Pons (tissue), 1 donor: ENCODE measurements around the gene CDC42EP1.

Experiments
- DNase-seq: peaks from one replicate; pipeline ENCODE4 v3.0.0-alpha.2; 2016; ENCODE audit warnings: low spot score

CDC42EP1 gene

GRCh38 chr22:37561212-37562048 is 1.1 kb downstream of the CDC42EP1 start:
- DNase-seq, result peak; percentile 88

- no peak for DNase-seq
Measured at GRCh38 chr22:37562049-37562875, 2.0 kb downstream of the CDC42EP1 start.

GRCh38 chr22:37563153-37564081 is 3.1 kb downstream of the CDC42EP1 start:
- peak; percentile 99 for DNase-seq

DNA sequence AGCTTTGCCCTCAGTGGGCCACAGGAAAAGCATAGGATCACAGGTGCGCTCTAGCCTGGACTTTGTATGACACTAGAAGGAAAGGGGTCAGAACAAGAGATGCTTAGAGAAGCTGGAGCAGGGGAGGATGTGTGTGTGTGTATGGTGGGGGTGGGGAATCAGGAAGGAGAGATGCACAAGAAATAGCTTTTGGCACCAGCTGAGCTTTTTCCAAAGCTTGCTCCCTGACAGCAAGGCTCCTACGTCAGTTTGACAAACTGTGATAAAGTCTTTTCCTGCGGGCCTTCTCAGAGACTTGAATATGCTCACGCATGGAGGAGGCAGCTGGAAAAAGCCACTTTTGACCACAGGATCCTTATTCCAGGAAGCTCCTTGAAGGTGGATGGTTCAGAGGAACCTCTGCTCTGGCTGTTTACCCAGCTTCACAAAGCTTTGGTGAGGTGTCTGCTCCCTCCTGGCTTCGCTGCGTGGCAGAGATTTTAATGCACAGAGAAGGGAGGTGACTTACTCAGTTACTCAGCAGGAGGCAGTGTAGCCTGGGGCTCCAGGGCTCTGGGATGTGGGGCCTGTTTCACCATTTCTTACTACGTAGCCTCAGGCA is 3.9 kb downstream of the CDC42EP1 start:
- peak; percentile 61 for DNase-seq

DNA sequence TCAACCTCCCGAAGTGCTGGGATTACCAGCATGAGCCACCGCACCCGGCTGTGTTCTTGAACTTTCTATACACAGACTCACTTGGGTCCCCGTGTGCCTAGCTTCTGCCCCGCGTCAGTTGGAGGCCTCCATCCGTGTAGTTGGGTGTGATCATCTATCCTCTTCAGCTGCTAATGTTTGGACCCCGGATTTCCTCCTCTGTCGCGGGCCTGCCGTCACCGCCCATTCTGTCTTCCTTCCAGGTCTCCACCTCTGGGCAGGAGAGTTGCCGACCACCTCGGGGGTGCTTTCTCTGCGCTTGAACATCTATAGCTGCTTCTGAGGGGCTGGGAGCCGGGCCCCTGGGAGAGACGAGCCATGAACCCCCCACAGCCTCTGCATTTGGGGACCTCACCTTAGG is 5.5 kb downstream of the CDC42EP1 start:
- no peak for DNase-seq

DNA sequence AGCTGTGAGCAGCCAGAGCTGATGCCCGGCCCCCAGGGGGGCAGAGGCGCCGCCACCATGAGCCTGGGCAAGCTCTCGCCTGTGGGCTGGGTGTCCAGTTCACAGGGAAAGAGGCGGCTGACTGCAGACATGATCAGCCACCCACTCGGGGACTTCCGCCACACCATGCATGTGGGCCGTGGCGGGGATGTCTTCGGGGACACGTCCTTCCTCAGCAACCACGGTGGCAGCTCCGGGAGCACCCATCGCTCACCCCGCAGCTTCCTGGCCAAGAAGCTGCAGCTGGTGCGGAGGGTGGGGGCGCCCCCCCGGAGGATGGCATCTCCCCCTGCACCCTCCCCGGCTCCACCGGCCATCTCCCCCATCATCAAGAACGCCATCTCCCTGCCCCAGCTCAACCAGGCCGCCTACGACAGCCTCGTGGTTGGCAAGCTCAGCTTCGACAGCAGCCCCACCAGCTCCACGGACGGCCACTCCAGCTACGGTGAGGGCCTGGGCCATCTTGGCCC is 6.1 kb downstream of the CDC42EP1 start:
- peak; percentile 43 for DNase-seq

GRCh38 chr22:37566903-37567798 is 6.9 kb downstream of the CDC42EP1 start:
- peak; percentile 76 for DNase-seq

GRCh38 chr22:37568012-37568411 is 7.7 kb downstream of the CDC42EP1 start:
- no peak for DNase-seq

- no peak for DNase-seq
Measured at GRCh38 chr22:37568448-37569008, 8.2 kb downstream of the CDC42EP1 start.

DNA sequence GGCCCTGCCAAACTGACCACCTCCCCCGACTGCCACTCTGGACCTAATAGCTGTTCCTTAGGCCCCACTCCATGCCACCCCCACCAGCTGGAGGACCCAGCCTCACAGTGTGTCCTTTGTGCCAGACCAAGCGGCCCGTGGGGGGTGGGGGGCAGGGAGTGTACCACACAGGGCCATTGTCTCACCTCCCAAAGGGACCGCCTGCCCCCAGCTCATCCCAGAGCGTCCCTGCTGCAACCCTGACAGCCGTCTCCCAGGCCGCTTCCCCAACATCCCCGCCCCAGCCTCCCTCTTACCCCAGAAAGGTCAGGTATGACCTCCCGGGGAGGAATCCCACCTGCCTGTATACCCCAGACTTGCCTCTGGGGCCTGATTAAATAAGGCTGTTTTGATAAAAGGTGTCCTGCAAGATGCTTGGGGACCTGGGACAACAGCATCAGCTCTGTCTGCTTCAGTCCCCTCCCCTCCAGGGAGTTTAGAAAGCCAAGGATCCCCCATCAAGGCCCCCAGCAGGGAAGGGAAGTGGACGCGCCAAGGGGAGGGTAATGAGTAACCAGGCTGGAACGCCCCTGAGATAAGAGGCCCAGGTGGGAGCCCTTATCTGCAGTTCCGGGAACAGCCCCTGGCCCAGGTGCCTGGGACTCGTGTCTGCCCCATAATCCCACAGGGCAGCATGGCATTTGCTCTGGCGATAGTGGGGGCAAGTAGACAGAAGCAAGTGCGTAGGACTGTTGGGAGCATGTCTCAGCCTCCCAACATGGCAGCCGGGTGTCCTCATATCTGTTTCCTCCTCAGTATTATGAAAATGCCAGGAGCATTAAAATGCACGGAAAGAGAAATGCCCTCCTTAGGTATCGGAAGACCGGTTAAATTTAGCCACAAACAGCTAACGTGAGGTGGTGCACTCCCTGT is 9.0 kb downstream of the CDC42EP1 start:
- DNase-seq, result peak; percentile 91

GRCh38 chr22:37569921-37570660 is 9.8 kb downstream of the CDC42EP1 start:
- no peak for DNase-seq

DNA sequence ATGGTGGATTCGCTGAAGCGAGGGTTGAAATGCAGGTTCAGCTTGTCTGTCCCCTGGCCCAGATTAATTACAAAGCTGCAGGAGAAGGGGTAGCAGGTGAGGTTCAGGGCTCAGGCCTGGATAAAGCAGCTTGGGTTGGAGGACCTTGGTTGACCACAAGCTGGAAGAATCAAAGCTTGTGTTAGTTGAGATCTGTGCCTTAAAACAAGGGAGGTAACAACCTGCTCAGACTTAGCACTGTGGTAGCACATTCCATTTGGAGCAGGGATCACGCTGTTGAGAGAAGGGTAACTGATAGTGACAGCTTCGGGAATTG is 10.3 kb downstream of the CDC42EP1 start:
- no peak for DNase-seq

DNA sequence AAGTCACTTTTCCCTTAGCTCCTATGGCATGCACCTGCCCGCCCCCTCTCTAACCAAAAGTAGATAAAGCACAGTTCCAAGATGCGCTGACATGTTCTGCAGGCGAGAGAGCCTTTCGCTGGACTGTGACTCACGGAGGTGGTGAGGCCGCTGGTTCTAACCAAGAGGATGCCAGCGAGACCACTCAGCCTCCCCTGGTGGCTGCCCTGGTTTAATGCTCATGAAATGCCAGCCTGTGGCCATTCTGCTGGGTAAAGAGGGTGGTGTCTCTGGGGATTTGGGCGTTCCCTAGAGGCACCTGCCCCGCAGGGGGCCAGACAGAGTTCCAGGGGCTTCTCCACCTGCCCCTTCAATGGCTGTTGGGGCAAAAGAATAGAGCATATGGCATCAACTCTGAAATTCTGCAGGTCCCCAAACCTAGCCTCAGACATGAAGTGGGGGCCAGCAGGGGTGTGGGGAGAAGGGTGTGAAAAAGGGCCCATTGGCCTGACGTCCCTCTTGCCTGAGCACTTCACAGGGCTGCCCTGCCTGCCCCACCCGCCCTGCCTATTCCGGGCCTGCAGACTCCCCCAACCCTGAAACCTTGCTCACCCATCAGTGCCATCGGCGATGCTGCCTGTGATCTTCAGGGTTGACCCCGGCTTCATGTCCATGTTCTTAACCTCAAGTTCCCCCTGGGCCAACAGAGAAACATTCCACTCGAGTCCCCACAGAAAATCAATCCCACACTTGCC is 11.1 kb downstream of the CDC42EP1 start:
- no peak for DNase-seq

DNA sequence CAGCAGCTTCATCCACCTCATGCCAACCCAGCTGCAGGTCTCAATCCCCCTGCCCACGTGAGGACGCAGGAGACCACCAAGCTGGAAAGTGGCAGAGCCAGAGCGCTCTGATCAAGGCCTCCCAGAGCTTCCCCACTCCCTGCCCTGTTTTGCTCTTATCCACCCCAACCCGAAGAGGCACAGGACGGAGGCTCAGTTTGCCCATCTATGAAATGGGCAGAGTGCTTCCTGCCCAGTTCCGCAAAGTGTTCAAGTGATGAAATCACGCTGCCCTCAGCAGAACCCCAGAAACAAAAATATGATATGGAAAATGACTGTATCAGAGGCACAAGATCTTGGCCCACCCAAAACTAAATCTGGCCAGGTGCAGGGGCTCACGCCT is 11.7 kb downstream of the CDC42EP1 start:
- DNase-seq, result no peak

GRCh38 chr22:37575490-37576003 is 15.3 kb downstream of the CDC42EP1 start:
- no peak for DNase-seq

- DNase-seq, result no peak
Measured at GRCh38 chr22:37578002-37578401, 17.7 kb downstream of the CDC42EP1 start.

DNA sequence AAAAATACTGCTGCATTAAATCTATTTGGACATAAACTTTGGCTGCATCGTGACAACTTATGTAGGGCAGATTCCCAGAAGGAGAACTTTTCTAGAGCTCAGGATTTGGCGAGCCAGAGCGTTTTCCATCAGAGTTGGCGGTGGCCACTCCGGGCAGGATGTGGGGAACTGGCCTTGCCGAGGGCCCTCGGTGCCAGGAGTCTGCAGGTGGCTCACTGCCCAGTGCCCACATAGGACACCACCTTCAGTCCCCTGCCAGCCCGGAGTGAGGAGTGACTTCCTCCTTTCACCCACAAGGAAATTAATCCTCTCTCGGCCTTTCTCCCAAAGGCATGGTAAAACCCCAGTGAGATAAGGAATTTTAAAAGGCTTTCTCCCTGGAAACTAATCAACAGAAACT is 21.2 kb downstream of the CDC42EP1 start:
- DNase-seq, result peak; percentile 53
